Endothelial cell (in vitro differentiated cells): ENCODE data around the gene KCNJ5. TPM values are rescaled to one million over a fixed set of nuclear protein-coding genes. Genes with fewer than 3 reads are reported as not detected.

Experiments used
- DNase-seq: peaks from one replicate; pipeline ENCODE4 v3.0.0; 2021; ENCODE audit warnings: low spot score
- H3K27ac Mint-ChIP-seq: one replicate; pipeline ENCODE4 v1.8.0; 2021; ENCODE audit warnings: mixed read lengths, inconsistent platforms; ENCODE audit not compliant: unreplicated experiment
- H3K27me3 Mint-ChIP-seq: one replicate; pipeline ENCODE4 v1.8.0; 2021; ENCODE audit warnings: mild to moderate bottlenecking, moderate library complexity, mixed read lengths, inconsistent platforms; ENCODE audit not compliant: unreplicated experiment
- H3K36me3 Mint-ChIP-seq: one replicate; pipeline ENCODE4 v1.8.0; 2021; ENCODE audit warnings: mild to moderate bottlenecking, low read depth, mixed read lengths, inconsistent platforms; ENCODE audit not compliant: unreplicated experiment
- H3K4me1 Mint-ChIP-seq: one replicate; pipeline ENCODE4 v1.8.0; 2021; ENCODE audit warnings: mild to moderate bottlenecking, mixed read lengths, inconsistent platforms; ENCODE audit not compliant: unreplicated experiment
- H3K4me3 Mint-ChIP-seq: one replicate; pipeline ENCODE4 v1.8.0; 2021; ENCODE audit warnings: mild to moderate bottlenecking, mixed read lengths, inconsistent platforms; ENCODE audit not compliant: unreplicated experiment
- H3K9me3 Mint-ChIP-seq: one replicate; pipeline ENCODE4 v1.8.0; 2021; ENCODE audit warnings: mixed read lengths, inconsistent platforms; ENCODE audit not compliant: unreplicated experiment
- total RNA-seq: library from RNA; stranded (reverse); fragmentation: NEBNext Ultra II Directional; extraction: Animal tissue kit (Norgen Biotek cat#: 25700); gene quantifications from one replicate; pipeline ENCODE4 v1.2.1, GENCODE V29; 2021; ENCODE audit not compliant: unreplicated experiment
- TF ChIP-seq, protein P1 (sequence below): fragments of 200-600 bp; sonication (generic); IDR thresholded peaks from one replicate; pipeline ENCODE4 v1.5.0; 2021; ENCODE audit warnings: antibody characterized with exemption; ENCODE audit not compliant: unreplicated experiment

KCNJ5 gene
- total RNA-seq, 1 donor from 2014 or later, result 0.05 TPM

DNA sequence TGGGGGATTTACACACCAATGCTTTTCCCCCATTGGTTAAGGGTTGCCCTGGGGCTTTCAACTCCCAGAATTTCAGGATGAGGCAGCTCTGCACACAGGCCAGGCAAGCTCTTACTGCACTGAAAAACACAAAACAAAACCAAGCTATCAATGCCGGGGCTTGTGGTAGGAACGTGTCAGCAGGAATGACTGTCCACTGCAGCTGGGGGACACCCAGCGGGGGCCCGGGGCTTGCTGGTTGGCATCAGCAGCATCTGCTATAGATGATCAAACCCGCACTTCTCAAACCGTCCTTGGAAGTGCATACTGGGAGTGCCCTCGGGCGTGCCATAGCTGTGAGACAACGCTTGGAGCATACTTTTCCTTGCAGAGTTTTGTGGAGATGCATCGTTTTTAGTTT is 43.8 kb downstream of the KCNJ5 start:
- Mint-ChIP-seq H3K27ac (no peak overlapping the region), H3K27me3 (peaks cover 1% of the 10 kb centered on the region), H3K4me3 (no peak overlapping the region), H3K36me3 (no peaks in the 10 kb centered on the region), H3K9me3 (no peaks in the 10 kb centered on the region), H3K4me1 (no peaks in the 10 kb centered on the region)
- no peak for DNase-seq
- TF ChIP-seq, protein P1, sequence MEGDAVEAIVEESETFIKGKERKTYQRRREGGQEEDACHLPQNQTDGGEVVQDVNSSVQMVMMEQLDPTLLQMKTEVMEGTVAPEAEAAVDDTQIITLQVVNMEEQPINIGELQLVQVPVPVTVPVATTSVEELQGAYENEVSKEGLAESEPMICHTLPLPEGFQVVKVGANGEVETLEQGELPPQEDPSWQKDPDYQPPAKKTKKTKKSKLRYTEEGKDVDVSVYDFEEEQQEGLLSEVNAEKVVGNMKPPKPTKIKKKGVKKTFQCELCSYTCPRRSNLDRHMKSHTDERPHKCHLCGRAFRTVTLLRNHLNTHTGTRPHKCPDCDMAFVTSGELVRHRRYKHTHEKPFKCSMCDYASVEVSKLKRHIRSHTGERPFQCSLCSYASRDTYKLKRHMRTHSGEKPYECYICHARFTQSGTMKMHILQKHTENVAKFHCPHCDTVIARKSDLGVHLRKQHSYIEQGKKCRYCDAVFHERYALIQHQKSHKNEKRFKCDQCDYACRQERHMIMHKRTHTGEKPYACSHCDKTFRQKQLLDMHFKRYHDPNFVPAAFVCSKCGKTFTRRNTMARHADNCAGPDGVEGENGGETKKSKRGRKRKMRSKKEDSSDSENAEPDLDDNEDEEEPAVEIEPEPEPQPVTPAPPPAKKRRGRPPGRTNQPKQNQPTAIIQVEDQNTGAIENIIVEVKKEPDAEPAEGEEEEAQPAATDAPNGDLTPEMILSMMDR, result no peak

DNA sequence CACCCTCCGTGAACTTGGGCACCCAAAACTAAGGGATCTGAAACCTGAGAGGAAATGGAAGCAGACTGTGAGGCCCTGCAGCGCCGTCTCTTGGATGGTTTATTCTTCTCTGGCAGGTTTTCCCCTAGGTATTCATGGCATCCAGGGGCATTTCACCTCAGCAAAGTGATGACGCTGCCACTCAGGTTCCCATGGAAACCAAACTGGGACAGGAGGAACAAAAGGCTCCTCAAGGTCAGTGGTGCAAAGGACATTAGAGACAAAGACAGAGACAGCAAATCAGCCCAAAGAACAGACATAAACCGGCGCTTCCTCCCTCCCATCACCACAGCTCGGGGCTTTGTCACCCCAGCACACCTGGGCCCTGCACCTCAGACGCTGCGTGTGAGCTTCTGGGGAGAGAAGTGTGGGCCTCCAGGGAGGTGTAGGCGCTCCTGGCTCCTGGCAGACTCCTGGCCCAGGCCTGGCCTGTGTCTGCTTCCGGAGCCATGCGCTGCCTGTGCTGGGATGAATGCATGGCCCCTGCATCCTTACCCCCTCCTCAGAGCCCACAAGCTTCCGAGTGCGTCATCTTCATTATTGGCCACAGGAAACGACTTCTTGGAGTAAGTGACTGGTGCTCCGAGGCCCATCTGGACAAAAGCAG is 45.6 kb downstream of the KCNJ5 start:
- Mint-ChIP-seq H3K9me3 (no peaks in the 10 kb centered on the region), H3K4me3 (no peak overlapping the region)

DNA sequence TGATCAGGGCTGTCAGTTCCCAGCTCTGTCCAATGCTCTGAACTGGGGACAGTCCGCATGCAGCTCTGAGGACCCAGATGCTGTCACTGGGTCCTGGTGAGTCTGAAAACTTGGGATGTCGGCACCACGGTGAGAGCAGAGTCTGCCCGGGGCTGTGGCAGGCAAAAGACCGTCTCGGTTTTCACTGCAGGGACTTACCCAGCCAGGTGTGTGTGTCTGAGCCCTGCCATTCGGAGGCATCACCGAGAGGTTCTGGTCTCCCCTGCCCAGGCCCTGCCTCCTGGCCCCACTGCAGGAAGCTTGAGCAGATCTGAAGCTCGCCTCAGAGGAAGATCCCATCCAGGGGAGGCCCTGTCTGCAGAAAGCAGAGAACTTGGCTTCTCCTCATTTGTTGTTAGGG is 46.3 kb downstream of the KCNJ5 start:
- no peak for DNase-seq
- H3K36me3 Mint-ChIP-seq, result no peaks in the 10 kb centered on the region
- TF ChIP-seq, protein P1, result no peak
- H3K9me3 Mint-ChIP-seq, result no peaks in the 10 kb centered on the region
- no peaks in the 10 kb centered on the region for H3K4me1 Mint-ChIP-seq
- peaks cover 4% of the 10 kb centered on the region for H3K27me3 Mint-ChIP-seq
- H3K4me3 Mint-ChIP-seq, result no peak overlapping the region
- H3K27ac Mint-ChIP-seq, result no peak overlapping the region

More for the DNA sequence above, 45.6 kb downstream of the KCNJ5 start:
- Mint-ChIP-seq H3K27ac (no peak overlapping the region), H3K4me1 (no peaks in the 10 kb centered on the region), H3K36me3 (no peaks in the 10 kb centered on the region), H3K27me3 (peaks cover 4% of the 10 kb centered on the region)
- TF ChIP-seq, protein P1, result no peak
- no peak for DNase-seq

DNA sequence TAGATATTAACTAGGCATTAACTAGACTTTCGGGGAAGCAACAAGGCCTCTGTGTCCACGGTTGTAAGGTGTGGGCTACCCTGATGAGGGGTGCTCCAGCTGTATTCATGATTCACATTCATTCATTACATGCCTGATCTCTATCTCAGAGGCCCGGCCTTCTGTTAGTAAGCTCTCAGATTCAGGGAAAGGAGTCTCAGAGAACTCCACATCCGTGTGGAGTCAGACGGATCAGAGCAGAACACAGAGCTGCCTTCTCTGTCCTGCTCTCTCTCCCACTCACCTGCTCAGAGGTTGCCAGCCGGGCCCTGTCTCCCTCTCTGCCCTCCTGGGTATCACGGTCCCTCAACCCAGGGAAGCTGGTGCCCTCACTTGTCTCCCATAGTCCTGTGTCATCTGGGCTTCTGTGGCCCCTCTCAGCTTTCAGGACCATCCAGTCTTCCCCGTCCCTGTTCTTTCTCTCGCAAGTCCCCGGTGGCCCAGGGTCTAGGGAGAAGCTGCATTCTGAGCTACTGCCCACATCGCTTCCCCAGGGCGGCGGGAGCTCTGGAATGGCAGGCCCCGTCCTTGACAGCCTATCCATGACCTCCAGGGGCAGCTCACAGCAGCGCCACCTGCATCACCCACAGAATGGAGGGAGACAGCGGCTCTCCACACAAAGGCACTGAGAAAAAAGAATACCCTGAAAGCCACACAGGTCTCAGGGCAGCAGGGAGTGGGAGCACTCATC is 47.2 kb downstream of the KCNJ5 start:
- peaks cover 4% of the 10 kb centered on the region for H3K27me3 Mint-ChIP-seq
- no peak overlapping the region for H3K27ac Mint-ChIP-seq

More for the DNA sequence above, 47.2 kb downstream of the KCNJ5 start:
- no peaks in the 10 kb centered on the region for H3K4me1 Mint-ChIP-seq
- TF ChIP-seq, protein P1, result no peak
- H3K9me3 Mint-ChIP-seq, result no peaks in the 10 kb centered on the region
- H3K4me3 Mint-ChIP-seq, result no peak overlapping the region
- no peaks in the 10 kb centered on the region for H3K36me3 Mint-ChIP-seq
- DNase-seq, result no peak
